Measurements from ENCODE around the gene POP5.
"Not testable (repeated sequence)": the region's sequence is repeated elsewhere in the genome, so short reads cannot be mapped to it uniquely, and the experiment has no call there.

Gene POP5

DNA sequence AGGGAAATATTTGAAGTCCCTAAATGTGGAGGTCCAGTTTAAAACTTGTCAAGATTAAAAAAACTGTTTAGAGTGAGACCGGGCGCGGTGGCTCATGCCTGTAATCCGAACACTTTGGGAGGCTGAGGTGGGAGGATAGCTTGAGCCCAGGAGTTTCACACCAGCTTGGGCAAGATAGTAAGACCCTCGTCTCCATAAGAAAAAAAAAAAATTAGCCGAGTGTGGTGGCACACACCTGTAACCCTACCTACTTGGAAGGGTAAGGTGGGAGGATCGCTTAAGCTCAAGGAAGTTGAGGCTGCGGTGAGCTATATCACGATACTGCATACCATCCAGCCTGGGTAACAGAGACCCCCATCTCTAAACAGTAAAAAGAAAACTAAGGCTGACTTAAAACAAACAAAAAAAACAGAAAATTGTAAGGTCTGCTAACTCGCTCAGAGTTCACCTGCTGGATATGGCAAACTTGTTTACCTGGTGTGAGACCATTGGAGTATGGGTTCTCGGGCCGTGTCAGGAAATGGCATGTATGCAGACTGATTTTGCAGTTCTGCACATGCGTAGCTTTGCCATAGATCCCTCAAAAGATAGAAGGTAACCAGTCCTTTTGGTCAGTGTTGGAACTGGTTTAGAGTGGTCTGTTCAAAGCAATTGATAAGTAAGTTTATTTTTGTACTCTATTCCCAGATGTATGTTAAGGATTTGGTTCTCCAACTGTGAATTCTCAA is 45.0 kb downstream of the POP5 start:
- DNase-seq: peak; percentile 26

DNA sequence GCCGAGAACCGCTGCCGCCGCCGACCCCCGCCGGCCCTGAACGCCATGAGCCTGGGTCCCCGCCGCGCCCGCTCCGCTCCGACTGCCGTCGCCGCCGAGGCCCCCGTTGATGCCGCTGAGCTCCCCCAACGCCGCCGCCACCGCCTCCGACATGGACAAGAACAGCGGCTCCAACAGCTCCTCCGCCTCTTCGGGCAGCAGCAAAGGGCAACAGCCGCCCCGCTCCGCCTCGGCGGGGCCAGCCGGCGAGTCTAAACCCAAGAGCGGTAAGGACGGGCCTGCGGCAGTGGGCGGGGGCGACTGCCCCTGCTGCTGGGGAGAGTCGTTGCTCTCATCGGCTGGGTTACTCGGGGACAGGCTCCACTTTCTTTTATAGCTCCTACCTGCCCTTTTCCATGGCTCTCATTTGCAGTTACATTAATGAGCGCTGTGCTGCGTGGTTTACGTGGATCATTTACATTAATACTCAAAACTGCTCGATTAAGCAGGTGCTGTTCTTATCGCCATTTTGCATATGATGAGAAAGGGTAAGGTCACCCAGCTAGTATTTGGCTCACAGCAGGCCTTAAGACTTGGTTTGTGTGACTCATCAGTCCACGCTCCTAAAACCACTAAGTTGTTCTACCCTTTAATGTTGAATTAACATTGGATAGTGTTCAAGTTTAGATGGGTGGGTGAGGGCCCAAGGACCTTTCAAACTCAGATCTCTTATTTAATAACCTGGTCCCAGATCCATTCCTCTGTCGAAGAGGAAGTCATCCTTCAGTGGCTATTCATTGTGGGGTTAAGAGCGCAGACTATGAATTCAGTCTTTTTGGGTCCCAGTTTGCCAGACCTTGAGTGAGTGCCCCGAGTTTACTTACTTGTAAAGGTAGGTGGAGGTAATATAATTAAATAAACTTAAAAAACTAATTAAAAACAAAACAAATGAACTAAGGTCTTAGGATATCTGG is 46.2 kb downstream of the POP5 start:
- DNase-seq: peak; percentile 61

DNA sequence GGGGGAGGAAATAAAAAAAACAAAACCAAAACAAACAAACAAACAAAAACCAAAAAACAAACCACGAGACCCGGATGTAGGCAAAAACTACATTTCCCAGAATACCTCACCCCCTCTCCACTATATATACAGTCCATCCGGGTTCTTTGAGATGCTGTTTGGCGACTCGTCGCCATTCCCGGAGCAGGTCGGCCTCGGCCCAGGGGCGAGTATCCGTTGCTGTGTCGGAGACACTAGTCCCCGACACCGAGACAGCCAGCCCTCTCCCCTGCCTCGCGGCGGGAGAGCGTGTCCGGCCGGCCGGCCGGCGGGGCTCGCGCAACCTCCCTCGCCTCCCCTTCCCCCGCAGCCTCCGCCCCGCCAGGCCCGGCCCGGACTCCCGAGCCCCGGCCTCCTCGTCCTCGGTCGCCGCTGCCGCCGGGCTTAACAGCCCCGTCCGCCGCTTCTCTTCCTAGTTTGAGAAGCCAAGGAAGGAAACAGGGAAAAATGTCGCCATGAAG is 46.9 kb downstream of the POP5 start, which contains the start of gene RNF10:
Gene RNF10 (plus strand): TSS at position 154 of the 500 bp plus-strand sequence. CDS start 456 bp downstream, outside the sequence.
- peak; percentile 72 for DNase-seq

DNA sequence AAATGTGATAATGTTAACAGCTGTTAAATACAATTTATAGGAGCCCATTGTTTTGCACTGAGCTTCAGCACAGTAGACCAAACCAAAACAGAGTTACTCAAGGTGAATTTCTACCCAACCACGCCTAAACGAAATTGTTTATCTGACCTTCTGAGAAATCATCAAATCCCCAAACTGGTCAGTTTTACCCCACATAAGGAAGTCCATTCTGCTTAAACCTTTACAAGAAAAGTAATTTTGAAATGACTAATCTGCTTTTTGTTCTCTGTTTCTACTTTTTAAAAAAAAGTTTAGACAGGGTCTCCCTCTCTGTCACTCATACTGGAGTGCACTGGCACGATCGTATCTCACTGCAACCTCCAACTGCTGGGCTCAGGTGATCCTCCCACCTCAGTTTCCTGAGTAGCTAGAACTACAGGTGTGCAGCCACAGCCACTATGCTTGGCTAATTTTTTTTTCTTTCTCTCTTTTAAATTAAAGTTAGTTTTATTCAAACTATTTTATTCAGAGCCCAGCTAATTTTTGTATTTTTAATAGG is 48.4 kb downstream of the POP5 start:
- DNase-seq: no peak

DNA sequence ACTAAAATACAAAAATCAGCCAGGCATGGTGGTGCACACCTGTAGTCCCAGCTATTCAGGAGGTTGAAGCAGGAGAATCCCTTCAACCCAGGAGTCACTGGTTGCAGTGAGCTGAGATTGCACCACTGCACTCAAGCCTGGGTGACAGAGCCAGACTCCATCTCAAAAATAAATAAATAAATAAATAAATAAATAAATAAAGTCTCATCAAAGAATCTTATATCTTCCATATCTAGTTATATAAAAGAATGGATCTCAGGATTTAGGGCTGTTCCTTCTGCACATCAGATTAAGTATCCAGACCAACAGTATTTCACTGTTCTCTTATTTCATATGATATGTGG is 50.8 kb downstream of the POP5 start:
- DNase-seq: not testable (repeated sequence)

DNA sequence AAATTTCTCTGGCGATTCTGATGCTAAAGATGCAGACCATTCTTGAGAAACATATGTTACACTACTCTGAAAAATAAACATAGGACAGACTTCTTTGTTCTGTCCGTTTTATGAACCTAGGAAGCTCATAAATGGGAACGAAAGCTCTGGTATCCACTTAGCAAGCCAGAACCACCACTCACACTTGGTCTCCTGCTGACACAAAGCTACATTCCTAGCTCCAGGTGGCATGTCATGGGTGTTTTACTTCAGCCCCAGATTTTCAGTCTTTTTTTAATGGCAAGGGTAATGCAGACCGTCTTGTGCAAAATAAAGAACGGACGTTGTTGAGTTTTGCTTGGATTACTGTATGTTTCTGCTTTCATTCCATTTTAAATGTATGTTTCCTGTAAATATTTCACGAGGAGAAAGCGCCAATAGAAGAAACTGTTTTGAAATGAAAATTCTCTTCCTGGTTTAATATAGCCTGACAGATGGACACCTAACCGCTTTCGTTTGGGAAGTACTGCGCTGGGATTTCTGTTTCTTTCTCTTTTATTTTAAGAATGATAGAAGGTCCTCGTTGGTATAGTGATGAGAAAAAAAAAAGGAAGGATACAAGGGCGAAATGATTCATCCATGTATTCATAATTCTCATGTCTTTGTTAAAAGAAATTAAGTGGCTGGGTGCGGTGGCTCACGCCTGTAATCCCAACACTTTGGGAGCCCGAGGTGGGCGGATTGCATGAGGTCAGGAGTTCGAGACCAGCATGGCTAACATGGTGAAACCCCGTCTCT is 51.4 kb downstream of the POP5 start:
- DNase-seq: no peak

DNA sequence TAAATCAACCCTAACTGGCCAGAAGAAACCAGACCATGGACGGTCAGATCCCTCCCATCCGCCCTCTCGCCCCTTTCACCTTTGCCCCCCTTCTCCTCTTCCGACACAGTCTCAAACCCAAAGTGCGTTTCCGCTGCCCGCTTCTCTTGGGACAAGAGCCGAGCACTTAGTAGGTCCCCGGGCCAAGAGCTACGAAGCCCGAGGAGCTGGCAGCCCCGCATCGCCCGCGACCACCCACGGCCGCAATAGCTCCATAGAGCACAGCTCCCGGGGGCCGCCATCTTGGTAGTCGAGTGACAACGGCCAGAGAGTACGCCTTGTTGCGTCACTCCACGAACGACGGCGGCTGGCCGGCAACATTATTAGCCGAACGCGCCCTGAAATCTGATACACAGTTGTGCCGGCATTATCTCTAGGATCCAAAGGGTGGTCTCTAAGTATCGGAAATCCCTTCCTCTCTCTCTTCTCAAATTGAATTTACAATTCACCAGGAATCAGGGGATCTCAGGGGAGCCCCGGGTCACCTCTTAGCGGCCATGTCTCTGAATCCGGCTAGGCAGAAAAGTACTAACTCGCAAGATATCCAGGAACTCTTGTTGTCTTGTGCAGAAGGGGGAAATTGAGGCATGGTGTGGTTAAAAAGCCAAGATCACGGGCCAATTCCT is 52.2 kb downstream of the POP5 start, which contains the start of gene COQ5:
Gene COQ5 (minus strand): TSS at position 298 of the 665 bp plus-strand sequence. CDS start 17 bp downstream, at position 281.
- DNase-seq: peak; percentile 87
